Measurements from ENCODE around the gene GALNS. TPM values are rescaled to one million over a fixed set of nuclear protein-coding genes. Genes with fewer than 3 reads are reported as not detected.

Gene GALNS
- total and polyA plus RNA-seq, 2 of the 13 experiments (the other 11 are each of a cell fraction or from before 2014, with no cell fraction given) = 9.2 to 9.8 TPM

DNA sequence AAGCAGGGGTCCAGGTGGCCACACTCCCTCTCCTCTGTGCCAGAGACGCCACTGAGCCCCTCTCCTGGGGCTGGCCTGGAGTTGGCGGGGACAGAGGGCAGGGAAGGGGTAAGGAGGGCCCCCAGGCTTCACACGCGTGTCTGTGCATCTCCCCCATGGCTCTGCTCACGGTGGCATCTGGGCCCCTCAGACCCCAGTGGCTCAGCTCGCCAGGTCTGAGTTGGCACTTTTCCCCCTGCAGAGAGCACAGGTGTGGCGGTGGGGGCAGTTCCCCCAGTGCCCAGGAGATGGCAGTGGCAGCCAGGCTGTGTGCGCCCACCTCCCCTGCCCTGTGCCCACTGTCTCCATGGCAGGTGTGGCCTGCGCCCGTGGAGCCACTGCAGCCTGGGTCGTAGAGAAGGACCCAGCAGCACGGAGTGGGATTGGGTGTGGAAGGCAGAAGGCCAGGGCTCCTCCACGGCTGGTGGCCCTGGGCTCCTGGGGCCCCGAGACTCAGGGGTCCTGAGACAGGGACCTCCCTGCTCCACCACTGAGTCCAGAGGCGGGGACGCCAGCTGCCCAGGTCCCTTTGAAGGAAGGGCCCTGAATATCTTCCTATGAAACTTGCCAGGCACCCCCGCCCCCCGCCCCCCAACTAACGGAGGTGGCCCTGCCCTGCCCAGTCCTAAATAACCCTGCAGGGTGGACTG lies 40.7 kb downstream of the GALNS start (continued):
- no peak for TF ChIP-seq EZH2 (conservative IDR thresholded peaks at IDR 0.05; ENCODE audit: low read depth, low read length)
- 0 out of 2 replicates have a peak, but pooled peaks have one; percentile 21 for TF ChIP-seq ZNF468 (CRISPR knock-in tag; IDR thresholded peaks at IDR 0.05)
- no peak for TF ChIP-seq SMYD3 (CRISPR knock-in tag; IDR thresholded peaks at IDR 0.05)
- TF ChIP-seq HIVEP1 (CRISPR knock-in tag; IDR thresholded peaks at IDR 0.05) = 0 out of 2 replicates have a peak, but pooled peaks have one; percentile 29
- TF ChIP-seq SRY (CRISPR knock-in tag; IDR thresholded peaks at IDR 0.05) = no peak
- peak; percentile 61; the same call in 1 of the 2 replicates for TF ChIP-seq ZNF235 (CRISPR knock-in tag; IDR thresholded peaks at IDR 0.05; ENCODE audit: borderline replicate concordance)
- TF ChIP-seq NFKB2 (CRISPR knock-in tag; IDR thresholded peaks at IDR 0.05; ENCODE audit: borderline replicate concordance) = peak; percentile 64; the same call in 1 of the 2 replicates
- TF ChIP-seq KDM2A (CRISPR knock-in tag; IDR thresholded peaks at IDR 0.05; ENCODE audit: borderline replicate concordance, low read depth) = peak; percentile 56; the same call in 1 of the 2 replicates
- TF ChIP-seq MAZ (IDR thresholded peaks at IDR 0.05; ENCODE audit: borderline replicate concordance, low read depth, low read length) = peak; percentile 50; the same call in 1 of the 2 replicates
- no peak for TF ChIP-seq MAZ (CRISPR knock-in tag; IDR thresholded peaks at IDR 0.05; ENCODE audit: low read depth)
- peak; percentile 62; the same call in 1 of the 2 replicates for TF ChIP-seq KDM5B (CRISPR knock-in tag; IDR thresholded peaks at IDR 0.05; ENCODE audit: borderline replicate concordance)
- TF ChIP-seq ATF7-NPFF (CRISPR knock-in tag; IDR thresholded peaks at IDR 0.05; ENCODE audit: low read depth) = no peak; the same call in 1 of the 2 replicates
- TF ChIP-seq STAG1 (CRISPR knock-in tag; IDR thresholded peaks at IDR 0.05) = peak; percentile 89
- TF ChIP-seq XRCC5 (optimal IDR thresholded peaks at IDR 0.05; ENCODE audit: low read length) = peak; percentile 81
- TF ChIP-seq SAP130 (CRISPR knock-in tag; IDR thresholded peaks at IDR 0.05; ENCODE audit: low read depth) = peak; percentile 28; the same call in 1 of the 2 replicates
- peak; percentile 54 for TF ChIP-seq AGO2 (optimal IDR thresholded peaks at IDR 0.05; ENCODE audit: low read depth, low read length)
- peak; percentile 76; the same call in 1 of the 2 replicates for TF ChIP-seq ZFP90 (CRISPR knock-in tag; IDR thresholded peaks at IDR 0.05; ENCODE audit: borderline replicate concordance)
- peak; percentile 43; the same call in 1 of the 2 replicates for TF ChIP-seq MYC (CRISPR knock-in tag; IDR thresholded peaks at IDR 0.05; ENCODE audit: borderline replicate concordance)
- TF ChIP-seq SAFB2 (CRISPR knock-in tag; IDR thresholded peaks at IDR 0.05; ENCODE audit: borderline replicate concordance, low read depth) = 0 out of 2 replicates have a peak, but pooled peaks have one; percentile 34
- peak; percentile 67; the same call in 1 of the 2 replicates for TF ChIP-seq NRL (CRISPR knock-in tag; IDR thresholded peaks at IDR 0.05; ENCODE audit: borderline replicate concordance)
- TF ChIP-seq SALL1 (CRISPR knock-in tag; IDR thresholded peaks at IDR 0.05) = no peak
- no peak for TF ChIP-seq PHF20 (CRISPR knock-in tag; IDR thresholded peaks at IDR 0.05)
- peak in 1 of 2 experiments; percentile 75; a peak in 2 of 4 replicates for TF ChIP-seq MAFK (conservative IDR thresholded peaks at IDR 0.05 in 1 of 2, IDR thresholded peaks at IDR 0.05 in 1 of 2; ENCODE audit: low read length in 2 of 2)
- TF ChIP-seq, protein P1, sequence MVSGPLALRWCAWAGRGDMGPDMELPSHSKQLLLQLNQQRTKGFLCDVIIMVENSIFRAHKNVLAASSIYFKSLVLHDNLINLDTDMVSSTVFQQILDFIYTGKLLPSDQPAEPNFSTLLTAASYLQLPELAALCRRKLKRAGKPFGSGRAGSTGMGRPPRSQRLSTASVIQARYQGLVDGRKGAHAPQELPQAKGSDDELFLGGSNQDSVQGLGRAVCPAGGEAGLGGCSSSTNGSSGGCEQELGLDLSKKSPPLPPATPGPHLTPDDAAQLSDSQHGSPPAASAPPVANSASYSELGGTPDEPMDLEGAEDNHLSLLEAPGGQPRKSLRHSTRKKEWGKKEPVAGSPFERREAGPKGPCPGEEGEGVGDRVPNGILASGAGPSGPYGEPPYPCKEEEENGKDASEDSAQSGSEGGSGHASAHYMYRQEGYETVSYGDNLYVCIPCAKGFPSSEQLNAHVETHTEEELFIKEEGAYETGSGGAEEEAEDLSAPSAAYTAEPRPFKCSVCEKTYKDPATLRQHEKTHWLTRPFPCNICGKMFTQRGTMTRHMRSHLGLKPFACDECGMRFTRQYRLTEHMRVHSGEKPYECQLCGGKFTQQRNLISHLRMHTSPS (CRISPR knock-in tag; IDR thresholded peaks at IDR 0.05; ENCODE audit: low read depth) = peak; percentile 87
- 0 out of 2 replicates have a peak, but pooled peaks have one; percentile 35 for TF ChIP-seq BORCS8-MEF2B (CRISPR knock-in tag; IDR thresholded peaks at IDR 0.05)
- TF ChIP-seq AHR (CRISPR knock-in tag; IDR thresholded peaks at IDR 0.05) = peak; percentile 70; the same call in 1 of the 2 replicates
- TF ChIP-seq AGO1 (IDR thresholded peaks at IDR 0.05; ENCODE audit: low read depth, low read length, poor library complexity, severe bottlenecking) = peak; percentile 72
- peak; percentile 65; the same call in 1 of the 2 replicates for TF ChIP-seq REPIN1 (CRISPR knock-in tag; IDR thresholded peaks at IDR 0.05; ENCODE audit: borderline replicate concordance, low read depth)
- TF ChIP-seq TEAD3 (CRISPR knock-in tag; optimal IDR thresholded peaks at IDR 0.05; ENCODE audit: borderline replicate concordance) = peak; percentile 36
- peak; percentile 11; the same call in 1 of the 2 replicates for TF ChIP-seq ZNF263 (CRISPR knock-in tag; IDR thresholded peaks at IDR 0.05)
